Renal cortex interstitium (tissue), 11 donors: ENCODE data around the gene TMCC2. TPM values are rescaled to one million over a fixed set of nuclear protein-coding genes. Genes with fewer than 3 reads are reported as not detected.

Experiments
- DNase-seq, 11 donors: peaks; one replicate each; pipeline ENCODE4 v3.0.0-alpha.2; 2013; ENCODE audit warnings: low read depth in 9 of 11, low spot score in 4 of 11; ENCODE audit errors: extremely low read depth in 1 of 11
- polyA plus RNA-seq, 3 donors: library from polyadenylated mRNA; unstranded; fragments of 120-200 nt; gene quantifications; one replicate each; pipeline ENCODE4 v1.2.1, GENCODE V29; 2013; ENCODE audit not compliant: insufficient read length in 3 of 3

Gene TMCC2
- polyA plus RNA-seq, 3 donors, result 7.2 to 8.7 (median 7.9) TPM

DNA sequence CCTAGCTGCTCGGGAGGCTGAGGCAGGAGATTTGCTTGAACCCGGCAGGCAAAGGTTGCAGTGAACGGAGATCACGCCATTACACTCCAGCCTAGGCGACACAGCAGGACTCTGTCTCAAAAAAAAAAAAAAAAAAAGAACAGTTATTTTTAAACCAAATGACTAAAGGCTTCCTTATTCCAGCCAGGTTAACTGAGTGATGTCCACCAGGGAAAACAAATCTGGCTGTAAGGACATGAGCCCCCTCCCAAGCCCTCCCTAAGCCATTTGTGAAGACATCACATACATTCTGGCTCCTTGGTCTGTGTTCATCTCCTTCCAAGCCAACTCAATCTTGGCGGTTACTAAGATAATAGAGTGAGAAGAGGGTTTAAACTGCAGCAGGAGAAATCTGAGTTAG lies 8.2 kb downstream of the TMCC2 start:
- DNase-seq, result no peak

DNA sequence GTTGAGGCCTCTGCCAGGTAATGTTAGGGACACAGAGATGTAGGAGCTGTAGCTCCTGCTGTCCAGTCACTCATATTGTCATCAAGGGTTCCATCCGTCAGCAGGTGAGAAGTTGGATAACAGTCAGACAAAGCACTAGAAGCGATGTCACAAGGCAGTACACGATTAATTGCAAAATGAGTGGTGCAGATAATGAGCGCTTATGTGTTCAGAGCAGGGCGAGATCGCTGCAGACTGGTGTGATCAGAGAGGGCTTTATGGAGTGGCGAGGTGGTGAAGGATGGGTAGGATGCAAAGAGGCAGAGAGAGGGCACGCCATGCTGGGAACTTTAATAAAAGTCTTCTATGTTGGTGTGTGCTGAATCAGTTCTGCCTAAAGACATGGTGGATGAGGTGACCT lies 8.8 kb downstream of the TMCC2 start:
- DNase-seq, result no peak

DNA sequence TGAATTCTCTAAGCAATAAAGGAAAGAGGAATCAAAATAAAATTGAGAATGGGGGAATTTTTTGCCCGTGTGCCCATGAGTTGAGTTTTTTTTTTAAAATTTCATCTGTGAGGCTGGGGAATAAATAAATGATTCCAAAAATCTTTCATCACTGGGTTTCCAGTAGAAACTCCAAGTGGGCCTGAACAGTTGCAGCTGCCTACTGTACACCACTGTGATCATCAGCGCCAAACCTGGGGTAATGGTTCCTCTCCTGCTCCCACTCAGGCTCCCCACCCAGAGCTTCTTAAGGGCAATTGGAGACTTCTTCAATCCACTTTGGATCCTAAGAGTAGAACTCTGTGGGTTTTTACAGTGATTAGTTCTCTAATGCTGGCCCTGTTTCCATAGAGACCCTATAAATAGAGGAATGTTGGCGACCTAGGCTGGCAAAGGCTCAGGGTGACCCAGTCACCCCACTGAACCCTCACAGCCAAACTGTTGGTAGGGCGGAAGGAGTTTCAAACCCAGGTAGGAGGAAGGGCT lies 9.3 kb downstream of the TMCC2 start:
- DNase-seq, result no peak

DNA sequence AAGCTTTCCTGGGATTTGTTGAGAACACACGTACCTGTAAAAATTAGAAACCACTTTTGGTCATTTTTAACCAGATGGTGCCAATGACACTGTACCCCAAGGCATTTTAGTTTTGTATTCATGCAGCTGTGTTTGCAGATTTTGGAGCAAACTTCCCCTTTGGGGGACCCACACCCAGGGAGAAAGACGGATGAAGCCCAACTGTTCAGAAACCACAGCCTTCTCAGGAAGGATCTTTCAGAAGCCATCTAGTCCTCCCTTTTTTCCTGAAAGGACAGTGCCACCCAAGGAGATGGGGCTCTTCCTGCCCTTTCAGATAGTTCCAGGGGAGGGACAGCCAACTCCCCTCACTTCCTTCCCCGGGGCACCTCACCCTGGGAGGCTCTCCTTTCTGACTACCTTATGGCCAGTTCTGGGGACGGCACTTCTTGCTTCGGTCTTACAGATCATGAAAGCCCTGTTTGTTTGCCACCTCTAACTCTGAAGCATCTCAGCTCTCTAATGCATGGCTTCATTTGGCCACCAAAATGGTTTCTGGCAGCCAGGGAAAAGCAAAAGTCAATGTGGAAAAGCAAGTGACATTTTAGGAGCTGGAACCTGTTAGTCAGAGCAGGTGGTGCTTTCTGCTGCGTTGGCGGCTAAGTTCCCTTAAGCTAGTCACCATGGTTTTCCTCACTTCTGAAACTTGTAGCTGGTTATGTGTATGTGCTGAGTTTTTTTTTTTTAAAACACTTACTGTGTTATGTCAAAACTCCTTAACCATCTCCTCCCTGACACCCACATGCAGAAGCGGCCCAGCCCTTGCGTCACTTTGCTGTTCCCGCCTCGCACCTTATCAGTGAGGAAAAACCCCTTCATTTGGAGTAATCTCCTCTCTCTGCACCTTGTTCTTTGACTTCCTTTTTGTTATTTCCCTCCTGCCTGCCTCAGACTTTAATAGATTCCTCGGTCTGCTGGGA lies 10.1 kb downstream of the TMCC2 start:
- DNase-seq, result no peak

- no peak for DNase-seq
Measured at GRCh38 chr1:205239078-205239477, 11.3 kb downstream of the TMCC2 start.

DNA sequence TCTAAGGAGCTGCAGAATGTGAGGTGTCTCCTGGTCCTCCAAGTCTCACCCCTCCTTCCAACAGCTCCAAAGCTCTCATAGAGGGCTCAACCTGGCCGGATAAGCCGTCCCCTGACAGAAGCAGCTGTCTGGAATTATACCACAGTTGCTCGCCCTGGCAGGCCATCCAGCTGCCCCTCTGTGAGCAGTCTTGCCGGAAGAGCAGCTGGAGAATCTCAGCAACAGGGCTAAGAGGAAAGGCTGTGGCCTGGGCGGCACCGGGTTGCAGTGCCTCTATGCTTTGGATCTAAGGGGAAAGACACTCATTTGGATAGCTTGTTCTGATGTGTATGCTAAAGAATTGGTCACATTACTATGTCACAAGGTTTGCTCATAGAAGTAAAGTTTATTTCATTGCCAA lies 12.4 kb downstream of the TMCC2 start:
- DNase-seq, result no peak

DNA sequence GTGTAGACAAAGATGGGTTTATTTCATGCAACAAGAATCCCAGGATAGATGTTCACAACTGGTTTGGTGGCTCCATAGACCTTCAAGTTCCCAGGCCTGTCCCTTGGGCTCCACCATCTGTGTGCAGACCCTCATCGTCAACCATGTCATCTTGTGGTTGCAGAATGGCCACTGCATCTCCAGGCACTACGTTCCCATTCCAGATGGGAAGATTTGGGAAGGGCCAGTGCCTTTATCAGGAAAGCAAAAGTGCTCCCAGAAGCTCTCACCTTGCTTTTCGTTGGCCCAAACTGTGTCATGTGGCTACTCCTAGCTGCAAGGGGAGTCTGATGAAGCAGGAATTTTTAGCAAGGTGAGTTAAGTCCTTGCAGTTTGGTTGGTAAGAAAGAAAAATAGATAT lies 12.8 kb downstream of the TMCC2 start:
- no peak for DNase-seq

DNA sequence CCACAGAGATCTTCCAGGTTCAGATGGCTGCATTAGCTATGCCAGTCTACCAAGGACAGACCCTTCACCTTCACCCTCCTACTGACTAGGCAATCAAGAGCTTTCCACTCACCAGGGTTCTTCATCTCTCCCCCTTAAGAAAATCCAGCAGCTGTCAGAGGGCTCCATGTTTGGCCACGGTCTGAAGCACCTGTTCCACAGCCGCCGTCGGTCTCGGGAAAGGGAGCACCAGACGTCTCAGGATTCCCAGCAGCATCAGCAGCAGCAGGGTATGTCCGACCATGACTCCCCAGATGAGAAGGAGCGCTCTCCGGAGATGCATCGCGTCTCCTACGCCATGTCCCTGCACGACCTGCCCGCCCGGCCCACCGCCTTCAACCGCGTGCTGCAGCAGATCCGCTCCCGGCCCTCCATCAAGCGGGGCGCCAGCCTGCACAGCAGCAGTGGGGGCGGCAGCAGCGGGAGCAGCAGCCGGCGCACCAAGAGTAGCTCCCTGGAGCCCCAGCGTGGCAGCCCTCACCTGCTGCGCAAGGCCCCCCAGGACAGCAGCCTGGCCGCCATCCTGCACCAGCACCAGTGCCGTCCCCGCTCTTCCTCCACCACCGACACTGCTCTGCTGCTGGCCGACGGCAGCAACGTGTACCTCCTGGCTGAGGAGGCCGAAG lies 13.8 kb downstream of the TMCC2 start:
- DNase-seq, result no peak

GRCh38 chr1:205243350-205244191 lies 15.8 kb downstream of the TMCC2 start:
- DNase-seq, result no peak

- DNase-seq, result no peak
Measured at GRCh38 chr1:205244384-205244783, 16.6 kb downstream of the TMCC2 start.

DNA sequence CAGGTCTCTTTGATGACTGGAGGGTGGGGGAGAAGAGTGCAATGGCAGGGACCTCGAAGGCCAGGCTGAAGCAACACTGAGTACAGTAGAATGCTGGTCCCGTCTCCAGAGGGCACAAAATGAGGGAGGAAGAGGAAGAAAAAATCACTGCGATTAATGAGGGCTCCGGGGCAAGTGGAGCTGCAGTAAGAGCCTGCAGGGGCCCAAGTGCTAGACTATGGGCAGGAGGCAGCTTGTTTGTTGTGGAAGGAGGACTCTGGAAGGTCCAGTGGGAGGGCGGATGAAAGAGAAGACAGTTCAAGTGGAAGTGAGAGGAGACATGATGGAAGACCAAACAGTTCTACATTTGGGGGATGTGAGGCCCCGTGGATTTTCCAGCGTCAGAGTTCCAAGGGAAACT lies 17.4 kb downstream of the TMCC2 start:
- DNase-seq, result no peak

GRCh38 chr1:205246351-205247119 lies 18.8 kb downstream of the TMCC2 start:
- no peak for DNase-seq

DNA sequence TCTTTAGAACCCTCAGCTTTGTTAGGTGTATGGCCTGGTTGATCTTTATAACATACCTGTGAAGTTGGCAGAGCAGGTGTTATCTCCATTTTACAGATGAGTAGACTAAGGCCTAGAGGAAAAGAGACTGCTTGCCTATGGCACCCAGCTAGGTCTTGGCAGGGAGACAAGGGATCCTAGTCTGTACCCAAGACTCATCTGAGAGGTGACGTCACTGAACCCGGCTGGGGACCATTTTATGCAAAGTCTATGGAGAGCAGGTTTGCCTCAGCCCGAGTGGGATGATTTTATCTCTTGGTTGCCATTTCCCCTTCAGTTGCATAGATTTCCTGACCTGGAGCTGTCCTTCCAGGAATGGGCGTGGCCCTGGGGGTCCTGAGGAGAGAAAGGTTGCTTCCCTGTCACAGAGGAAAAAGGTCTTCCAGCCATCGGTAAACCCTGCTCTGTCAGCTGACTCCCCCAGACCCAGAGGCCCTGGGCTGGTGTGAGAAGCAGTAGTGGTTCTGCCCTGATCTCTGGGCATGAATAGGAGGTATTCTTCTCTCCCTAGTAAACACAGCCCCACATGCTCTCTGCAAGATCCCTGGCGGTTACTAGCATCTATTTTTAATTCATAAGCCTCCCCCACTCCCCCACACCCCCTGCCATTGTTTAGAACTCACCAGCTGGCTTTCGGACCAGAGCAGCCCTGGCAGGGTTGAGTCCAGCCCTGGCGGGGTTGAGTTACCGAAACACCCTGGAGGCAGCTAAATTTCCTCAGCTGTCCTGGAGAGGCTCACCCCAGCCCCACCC lies 19.6 kb downstream of the TMCC2 start:
- no peak for DNase-seq

DNA sequence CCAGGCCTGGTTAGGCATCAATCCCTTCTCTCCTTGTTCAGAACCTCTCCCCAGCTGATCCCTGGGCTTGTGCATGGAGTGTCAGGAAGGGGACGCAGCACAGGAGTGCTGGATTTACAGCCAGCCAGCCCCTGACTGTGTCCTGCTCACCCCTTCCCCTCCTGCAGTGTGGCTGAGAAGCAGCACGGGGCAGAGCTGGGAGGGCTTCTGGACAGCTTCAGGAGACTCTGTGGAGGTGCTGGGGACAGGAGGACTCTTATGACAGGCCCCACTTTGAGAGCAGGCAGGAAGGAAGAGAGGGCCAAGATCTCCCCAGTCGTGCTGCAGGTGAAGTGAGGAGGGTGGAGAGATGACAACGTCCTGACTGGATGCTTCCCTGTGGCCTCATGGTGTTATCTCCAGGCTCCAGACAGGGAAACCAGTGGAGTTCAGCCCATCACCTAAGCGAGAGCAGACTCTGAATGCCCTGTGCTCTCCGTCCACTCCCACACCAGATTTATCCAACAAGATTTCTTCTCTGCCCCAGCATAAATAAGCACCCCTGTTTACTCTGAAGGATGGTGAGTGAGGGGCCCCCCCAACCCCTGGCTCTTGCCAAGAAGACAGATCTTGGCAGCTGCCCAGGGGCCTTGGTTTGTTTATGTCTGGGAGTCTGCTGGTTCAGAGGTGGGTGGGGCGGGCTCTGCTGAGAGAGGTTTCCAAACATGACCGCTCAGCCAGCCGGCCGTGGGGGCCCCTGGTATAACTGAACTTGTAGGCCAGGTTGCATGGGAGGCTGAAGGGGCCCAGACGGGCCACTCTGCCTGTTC lies 21.3 kb downstream of the TMCC2 start:
- no peak for DNase-seq

DNA sequence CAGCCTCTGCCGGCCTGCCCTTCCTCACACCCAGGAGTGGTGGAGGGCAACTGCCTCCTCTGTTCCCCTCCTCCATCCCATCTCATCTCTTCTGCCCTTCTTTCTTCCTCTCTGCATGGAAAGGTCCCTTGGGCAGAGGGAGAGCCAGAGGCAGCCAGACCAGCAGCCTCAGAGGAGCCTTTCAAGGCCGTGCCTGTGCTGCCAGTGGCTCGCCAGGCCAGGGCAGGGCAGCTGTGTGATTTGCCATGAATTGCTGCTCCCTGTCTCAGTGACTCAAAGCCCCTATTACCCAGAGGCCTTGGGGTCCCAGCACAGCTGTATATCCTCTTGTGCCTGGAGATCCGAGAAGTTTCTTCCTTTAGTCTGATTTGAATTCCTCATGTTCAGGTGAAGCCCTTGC lies 21.9 kb downstream of the TMCC2 start:
- no peak for DNase-seq

DNA sequence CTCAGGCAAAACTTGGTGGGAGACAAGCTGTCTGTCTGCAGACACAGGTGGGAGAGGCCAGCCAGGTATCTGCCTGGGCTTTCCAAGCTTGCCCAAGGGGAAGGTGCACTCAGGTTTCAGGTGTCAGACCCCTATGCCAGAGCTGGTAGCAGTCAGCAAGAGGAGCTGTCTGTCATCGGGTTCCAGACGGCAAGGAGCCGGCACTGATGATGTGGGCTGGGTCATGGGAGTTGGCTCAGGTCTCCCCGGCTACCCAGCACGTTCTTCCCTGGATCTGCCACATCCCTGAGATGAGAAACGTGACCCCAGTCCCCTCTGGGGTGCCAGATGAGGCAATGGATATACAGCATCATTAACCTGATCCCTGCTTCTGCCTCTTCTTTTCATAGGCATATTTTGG lies 23.0 kb downstream of the TMCC2 start:
- DNase-seq, result no peak

- no peak for DNase-seq
Measured at GRCh38 chr1:205251576-205251975, 23.8 kb downstream of the TMCC2 start.
